Occipital lobe (tissue), 2 donors: ENCODE results near the gene PHYHIPL. TPM values are rescaled to one million over a fixed set of nuclear protein-coding genes. Genes with fewer than 3 reads are reported as not detected.
"Not testable (repeated sequence)": the region's sequence is repeated elsewhere in the genome, so short reads cannot be mapped to it uniquely, and the experiment has no call there.

ENCODE experiments used
- DNase-seq: peaks from one replicate; lab custom pipeline; 2025; lab: John Stamatoyannopoulos, UW
- total RNA-seq: library from RNA; depleted of rRNA; stranded (reverse); fragments of >200 nt; gene quantifications from one replicate; pipeline ENCODE4 v1.2.3, GENCODE V29; 2014

PHYHIPL gene
- total RNA-seq, 1 donor from 2014 or later, result 42.4 TPM

- DNase-seq, result no peak
These were observed 13.9 kb downstream of the PHYHIPL start for GRCh38 chr10:59190332-59190731.

DNA sequence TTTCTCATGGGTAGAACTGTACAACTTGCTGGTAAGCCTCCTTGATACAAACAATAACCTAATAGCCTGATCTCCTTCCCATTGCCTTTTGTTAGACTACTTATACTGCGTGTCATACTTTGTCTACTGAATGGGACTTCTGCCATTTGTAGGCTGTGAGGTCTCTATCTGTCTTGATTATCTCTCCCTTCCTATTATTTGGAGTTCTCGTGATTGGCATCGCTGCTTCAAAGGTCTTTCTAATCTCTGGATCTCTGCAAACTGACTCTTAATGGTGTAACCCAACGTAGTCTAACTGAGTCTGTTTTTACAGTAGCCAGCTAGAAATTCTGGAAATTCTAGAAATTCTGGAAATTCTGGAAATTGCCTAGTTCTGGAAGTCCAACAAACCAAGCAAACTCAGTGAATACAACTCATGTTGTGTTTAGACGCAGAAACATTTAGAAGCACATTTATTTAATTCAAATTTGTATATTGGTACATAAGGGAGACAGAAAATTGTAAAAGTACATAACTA, 29.8 kb downstream of the PHYHIPL start:
- no peak for DNase-seq

DNA sequence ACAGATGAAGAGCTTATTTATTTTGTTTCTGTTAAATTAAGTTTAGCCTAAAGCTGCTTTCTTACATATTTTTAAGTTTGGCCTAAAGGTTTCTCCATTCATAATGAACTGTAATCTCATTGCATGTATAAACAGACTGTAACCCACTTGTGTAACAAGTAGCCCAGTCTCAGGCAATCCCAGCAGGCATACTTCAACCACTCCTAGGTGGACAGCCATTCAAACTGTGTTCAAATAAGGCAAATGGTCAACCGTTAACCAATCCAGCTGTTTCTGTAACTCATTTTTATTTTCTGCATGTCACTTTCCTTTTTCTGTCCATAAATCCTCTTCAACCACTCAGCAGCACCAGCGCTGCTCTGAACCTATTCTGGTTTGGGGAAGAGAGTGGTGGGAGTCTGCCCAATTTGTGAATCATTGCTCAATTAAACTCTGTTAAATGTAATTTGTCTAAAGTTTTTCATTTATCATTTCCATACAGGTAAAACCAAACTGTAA, 35.9 kb downstream of the PHYHIPL start:
- DNase-seq, result no peak

GRCh38 chr10:59214160-59214559, 37.7 kb downstream of the PHYHIPL start:
- no peak for DNase-seq

DNA sequence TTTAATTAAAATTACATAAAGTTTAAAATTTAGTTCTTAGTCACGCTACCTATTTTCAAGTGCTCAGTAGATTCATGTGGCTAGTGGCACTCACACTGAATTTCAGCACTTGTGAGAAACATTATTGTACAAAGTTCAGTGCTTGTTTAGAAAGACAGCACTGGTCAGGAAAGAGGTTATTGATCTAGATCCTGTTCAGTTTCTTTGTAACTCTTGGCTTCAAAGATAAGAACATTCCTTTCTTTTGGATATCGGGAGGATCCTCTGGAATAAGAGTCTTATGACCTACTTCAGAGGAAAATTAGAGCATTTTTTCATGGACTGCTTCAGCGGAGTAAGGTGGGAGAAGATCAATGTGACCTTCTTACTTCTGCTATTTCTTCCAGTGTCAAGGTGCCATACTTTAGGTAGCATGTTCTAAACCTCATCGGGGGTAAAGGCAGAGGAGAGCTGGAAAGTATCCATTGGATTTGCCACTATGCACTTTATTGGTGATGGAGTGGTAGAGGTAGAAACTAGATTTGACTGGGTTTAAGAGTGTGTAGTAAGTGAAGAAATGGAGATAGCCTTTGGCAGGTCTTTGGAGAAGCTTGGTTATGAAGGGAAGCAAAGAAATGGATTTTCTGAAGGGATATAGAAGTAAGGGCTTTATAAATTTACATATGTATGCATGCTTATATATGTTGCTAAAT, 39.9 kb downstream of the PHYHIPL start:
- no peak for DNase-seq

DNA sequence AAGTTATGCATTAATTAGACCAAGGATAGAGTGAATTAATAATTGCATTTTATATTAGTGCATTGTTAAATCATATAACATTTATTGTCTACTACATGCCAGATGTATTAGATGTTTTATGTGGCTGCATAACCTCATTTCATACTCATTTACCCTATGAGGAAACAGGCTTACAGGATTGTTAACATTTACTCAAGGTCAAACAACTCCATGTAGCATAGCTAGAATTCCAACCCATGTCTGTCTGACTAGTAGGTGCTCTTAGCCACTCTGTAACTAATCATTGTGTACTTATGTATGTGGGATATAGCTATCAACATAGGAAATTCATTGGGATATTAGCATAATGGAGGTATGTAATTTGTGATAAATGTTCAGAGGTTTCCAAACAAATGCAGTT, 46.3 kb downstream of the PHYHIPL start:
- DNase-seq, result no peak

DNA sequence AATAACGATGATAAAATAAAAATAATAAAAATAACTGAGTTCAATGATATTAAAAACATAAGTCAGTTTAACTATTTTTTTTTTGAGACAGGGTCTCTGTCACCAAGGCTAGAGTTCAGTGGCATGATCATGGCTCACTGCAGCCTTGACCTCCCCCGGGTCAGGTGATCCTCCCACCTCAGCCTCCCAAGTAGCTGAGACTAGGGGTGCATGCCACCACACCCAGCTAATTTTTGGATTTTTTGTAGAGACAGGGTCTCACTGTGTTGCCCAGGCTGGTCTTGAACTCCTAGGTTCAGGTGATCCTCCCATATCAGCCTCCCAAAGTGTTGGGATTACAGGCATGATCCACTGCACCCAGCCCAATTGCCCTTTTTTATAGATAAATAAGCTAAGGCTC, 47.2 kb downstream of the PHYHIPL start:
- DNase-seq, result not testable (repeated sequence)

DNA sequence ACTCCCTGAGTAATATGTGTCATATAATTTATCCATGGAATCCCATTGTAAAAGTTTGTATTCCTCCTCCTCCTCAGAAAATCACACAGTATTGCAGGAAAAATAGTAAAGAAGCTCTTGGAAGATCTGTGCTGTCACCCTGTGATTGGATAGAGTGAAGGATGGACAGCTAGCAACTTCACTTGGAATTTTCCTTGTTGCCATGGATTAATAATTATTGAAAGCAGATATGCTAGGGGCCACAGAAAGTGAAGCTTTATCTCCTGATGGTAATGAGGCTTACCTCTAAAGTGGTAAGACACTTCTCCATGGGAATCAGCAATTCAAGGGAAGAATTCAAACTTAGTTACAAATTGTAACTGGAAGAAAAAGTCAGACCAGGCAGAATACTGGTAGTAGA, 48.8 kb downstream of the PHYHIPL start:
- no peak for DNase-seq

DNA sequence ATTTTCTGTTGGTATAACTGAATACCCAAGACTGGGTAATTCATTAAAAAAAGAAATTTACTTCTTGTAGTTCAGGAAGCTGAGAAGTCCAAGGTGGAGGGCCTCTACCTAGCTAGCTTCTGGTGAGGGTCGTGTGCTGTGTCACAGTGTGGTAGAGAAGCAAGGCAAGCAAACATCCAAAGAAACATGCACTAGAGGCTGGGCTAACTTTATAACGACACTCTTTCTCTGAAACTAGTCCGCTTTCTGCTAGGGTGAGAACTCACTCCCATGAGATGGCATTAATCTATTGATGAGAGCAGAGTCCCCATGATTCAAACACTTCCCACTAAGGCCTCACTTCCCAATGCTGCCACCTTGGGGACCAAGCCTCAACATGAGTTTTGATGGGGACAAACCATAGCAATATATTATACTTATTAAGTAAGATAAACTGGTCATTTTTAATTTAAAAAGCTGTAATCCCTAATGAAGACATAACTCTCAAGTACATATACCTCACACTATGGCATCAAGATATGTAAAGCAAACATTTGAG, 50.8 kb downstream of the PHYHIPL start:
- DNase-seq, result no peak

- no peak for DNase-seq
These were observed 53.0 kb downstream of the PHYHIPL start for GRCh38 chr10:59229441-59229840.

GRCh38 chr10:59234194-59234593, 57.8 kb downstream of the PHYHIPL start:
- DNase-seq, result no peak

DNA sequence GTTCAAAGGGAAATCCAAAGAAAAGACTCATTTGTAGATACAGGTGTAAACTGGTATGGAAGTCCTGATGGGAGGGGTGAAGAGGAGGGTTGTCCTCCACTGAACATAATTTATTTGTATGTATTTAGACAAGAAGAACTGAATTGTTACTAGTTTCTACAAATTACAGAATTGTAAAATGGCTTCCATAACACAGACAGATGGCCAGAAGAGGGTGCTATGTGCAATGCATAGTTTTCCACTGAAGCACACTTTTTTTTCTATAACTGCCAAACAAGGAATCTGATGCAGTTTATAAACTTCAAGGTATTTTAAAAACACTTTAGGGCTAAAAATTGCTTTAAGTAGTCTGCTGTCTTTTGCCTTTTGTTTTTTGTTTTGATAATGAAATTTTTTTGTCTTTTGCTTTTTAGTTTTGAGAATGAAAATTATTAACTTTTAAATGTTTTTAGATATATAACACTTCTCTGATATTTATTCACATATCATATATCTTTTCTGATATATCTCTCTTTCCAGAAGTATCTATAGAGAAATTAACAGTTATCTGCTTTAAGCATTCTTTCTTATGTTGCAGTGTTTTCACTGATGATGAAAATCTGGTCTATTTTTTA, 58.5 kb downstream of the PHYHIPL start:
- no peak for DNase-seq

- DNase-seq, result no peak
These were observed 59.7 kb downstream of the PHYHIPL start for GRCh38 chr10:59236064-59236697.

GRCh38 chr10:59237775-59238174, 61.3 kb downstream of the PHYHIPL start:
- no peak for DNase-seq

DNA sequence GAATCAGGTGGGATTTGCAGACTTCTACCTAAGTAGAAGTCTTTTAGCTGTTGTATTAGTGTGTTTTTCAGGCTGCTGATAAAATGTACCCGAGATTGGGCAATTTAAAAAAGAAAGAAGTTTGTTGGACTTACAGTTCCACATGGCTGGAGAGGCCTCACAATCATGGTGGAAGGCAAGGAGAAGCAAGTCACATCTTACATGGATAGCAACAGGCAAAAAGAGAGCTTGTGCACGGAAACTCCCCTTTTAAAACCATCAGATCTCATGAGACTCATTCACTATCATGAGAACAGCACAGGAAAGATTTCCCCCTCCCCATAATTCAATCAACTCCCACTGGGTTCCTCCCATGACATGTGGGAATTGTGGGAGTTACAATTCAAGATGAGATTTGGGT, 62.7 kb downstream of the PHYHIPL start:
- DNase-seq, result not testable (repeated sequence)

- no peak for DNase-seq
These were observed 64.2 kb downstream of the PHYHIPL start for GRCh38 chr10:59240582-59241183.

DNA sequence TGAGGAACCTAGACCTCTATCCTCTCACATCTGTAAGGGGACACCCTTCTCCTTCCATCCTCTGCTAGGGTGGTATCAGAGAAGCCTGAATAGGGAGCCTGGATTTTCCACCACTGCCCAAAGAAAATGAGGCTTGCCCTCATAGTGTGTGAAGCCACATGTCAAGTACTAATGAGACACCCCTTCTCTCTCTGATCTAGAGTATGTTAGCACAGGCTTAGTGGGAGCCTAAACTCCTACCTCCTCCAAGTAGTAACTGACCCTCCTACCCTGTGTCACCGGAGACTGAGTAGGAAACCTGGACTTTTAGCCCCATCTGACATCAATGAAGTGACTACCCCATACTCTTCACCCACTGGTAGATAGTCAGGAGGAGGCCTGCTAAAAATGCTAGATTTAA, 65.6 kb downstream of the PHYHIPL start:
- no peak for DNase-seq

GRCh38 chr10:59242991-59243390, 66.5 kb downstream of the PHYHIPL start:
- DNase-seq, result no peak

GRCh38 chr10:59243611-59244195, 67.3 kb downstream of the PHYHIPL start:
- DNase-seq, result no peak

DNA sequence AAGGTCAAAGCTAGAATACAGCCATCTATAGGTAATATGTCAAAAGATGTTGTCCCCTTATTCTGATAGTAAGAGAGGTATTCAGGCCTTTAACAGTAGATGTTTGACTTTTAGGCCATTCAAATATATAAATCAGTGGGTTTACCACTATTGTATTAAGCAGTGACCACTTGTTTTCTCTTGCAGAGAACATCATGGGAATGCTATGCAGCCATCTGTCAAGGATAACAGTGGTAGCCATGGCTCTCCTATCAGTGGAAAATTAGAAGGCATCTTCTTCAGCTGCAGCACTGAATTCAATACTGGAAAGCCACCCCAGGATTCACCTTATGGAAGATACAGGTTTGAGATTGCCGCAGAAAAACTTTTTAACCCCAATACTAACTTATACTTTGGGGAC, 68.4 kb downstream of the PHYHIPL start:
- no peak for DNase-seq

DNA sequence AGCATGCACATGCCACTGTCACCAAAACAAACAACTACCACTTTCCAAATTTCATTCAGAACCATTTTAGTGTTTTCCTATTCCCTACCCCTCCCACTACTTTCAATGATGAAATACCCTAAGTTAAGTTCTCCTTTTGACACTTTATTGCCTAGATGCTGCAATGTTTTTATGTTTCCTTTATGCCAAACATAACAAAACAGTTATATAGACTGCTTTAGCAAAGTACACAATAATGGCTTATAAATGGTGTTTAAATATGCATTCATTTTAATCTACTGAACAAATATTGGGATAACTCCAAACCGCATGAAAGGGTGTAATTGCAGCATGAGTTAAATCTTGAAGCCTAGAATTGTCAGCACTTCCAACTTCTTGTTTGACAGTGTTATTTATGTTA, 69.2 kb downstream of the PHYHIPL start:
- DNase-seq, result no peak
